Articular chondrocyte of knee joint (primary cell): ENCODE measurements around the gene USP15. TPM values are rescaled to one million over a fixed set of nuclear protein-coding genes. Genes with fewer than 3 reads are reported as not detected.

Source experiments
- small RNA-seq: library from RNA; depleted of rRNA; stranded (forward); fragments of <200 nt; gene quantifications from one replicate; pipeline ENCODE3, GENCODE V24; 2012
- total RNA-seq: library from RNA; depleted of rRNA; stranded (reverse); fragments of >200 nt; gene quantifications from 2 replicates; pipeline ENCODE4 v1.2.3, GENCODE V29; 2012

The USP15 gene
- 57.7 and 63.1 TPM in 2 replicates for total RNA-seq

DNA sequence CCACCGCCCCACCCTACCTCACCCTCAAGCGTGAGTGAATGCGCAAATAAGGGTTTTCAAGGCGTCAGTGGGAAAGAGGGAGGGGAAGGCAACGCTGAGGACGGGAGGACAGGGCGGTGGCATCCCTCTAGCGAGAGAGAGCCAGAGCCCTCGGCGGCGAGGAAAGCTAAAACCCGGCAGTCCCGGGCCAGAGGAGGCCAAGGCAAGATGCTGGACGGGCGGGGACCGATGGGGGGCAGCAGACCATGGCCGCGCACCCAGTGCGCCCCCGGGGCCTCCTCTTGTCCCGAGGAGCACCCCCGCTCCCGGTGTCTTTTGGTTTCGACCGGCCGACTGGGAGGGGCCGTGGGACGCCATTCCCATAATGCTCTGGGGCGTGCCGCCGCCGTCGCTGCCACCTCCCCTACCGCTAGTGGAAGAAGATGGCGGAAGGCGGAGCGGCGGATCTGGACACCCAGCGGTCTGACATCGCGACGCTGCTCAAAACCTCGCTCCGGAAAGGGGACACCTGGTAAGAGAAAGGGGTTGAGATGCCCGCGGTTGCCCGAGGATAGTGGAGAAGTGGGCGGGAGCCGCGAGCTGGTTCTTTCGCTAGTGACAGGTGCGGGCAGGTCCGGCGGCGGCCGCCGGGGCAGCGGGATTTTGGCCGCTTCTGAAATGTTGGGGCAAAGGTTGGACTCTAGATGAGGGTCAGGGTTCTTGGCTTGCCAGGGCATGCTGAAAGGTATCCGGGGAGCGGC lies at the start of gene USP15:
USP15 (plus strand) TSS at position 412 of the 740 bp plus-strand sequence; CDS start at position 423, 11 bp downstream.

Small RNA genes within 50 kb of the gene (small RNA-seq; reads per million reads assigned to genes)
- gene RF00017 = not detected
- gene RNU6-595P = not detected

Other genes with a start within 250 kb of the USP15 start
- gene MON2, start 206.4 kb downstream of the USP15 start, total RNA-seq = 81.1 and 93.4 TPM in 2 replicates